Naive B cell (primary cell): Measurements from ENCODE around the gene LPP. TPM values are rescaled to one million over a fixed set of nuclear protein-coding genes. Genes with fewer than 3 reads are reported as not detected.
A peak's percentile ranks its signal among the peaks of the same experiment; 100 is the strongest.

Experiments used
- ATAC-seq, 2 donors: fragments of 150-1000 bp; cut with Tn5 transposase; 2 replicates each; pipeline ENCODE4 v1.10.0; 2021; ENCODE audit warnings: low read depth in 2 of 2, mild to moderate bottlenecking in 2 of 2, moderate library complexity in 2 of 2
- DNase-seq: peaks from one replicate; pipeline ENCODE4 v3.0.0; 2022
- H3K27ac Mint-ChIP-seq, 6 donors: one replicate each; pipeline ENCODE4 v1.8.0; 2020 to 2022; ENCODE audit warnings: mild to moderate bottlenecking in 6 of 6, mixed read lengths in 6 of 6, moderate library complexity in 5 of 6, inconsistent platforms in 2 of 6
- H3K27me3 Mint-ChIP-seq, 3 donors: one replicate each; pipeline ENCODE4 v1.8.0; 2021 to 2022; ENCODE audit warnings: mixed read lengths in 3 of 3, mild to moderate bottlenecking in 1 of 3
- H3K36me3 Mint-ChIP-seq, 2 donors: one replicate each; pipeline ENCODE4 v1.8.0; 2020 to 2022; ENCODE audit warnings: mixed read lengths in 2 of 2, inconsistent platforms in 1 of 2, mild to moderate bottlenecking in 1 of 2
- H3K4me1 Mint-ChIP-seq, 3 donors: one replicate each; pipeline ENCODE4 v1.8.0; 2020 to 2022; ENCODE audit warnings: mixed read lengths in 3 of 3, inconsistent platforms in 1 of 3, mild to moderate bottlenecking in 1 of 3, moderate library complexity in 1 of 3
- H3K4me3 Mint-ChIP-seq, 8 donors: one replicate each; pipeline ENCODE4 v1.8.0; 2020 to 2022; ENCODE audit warnings: mild to moderate bottlenecking in 8 of 8, mixed read lengths in 8 of 8, moderate library complexity in 8 of 8, inconsistent platforms in 2 of 8
- H3K9me3 Mint-ChIP-seq, 7 donors: one replicate each; pipeline ENCODE4 v1.8.0; 2020 to 2022; ENCODE audit warnings: mixed read lengths in 7 of 7, mild to moderate bottlenecking in 5 of 7, inconsistent platforms in 2 of 7, moderate library complexity in 1 of 7
- polyA plus RNA-seq, 6 donors: library from polyadenylated mRNA; unstranded; fragments of 300-500 nt; fragmentation: Illumina TruSeq; gene quantifications; one replicate each; pipeline ENCODE4 v1.2.3, GENCODE V29; 2021; ENCODE audit warnings: low read depth in 6 of 6

Gene LPP
- polyA plus RNA-seq, 6 donors from 2014 or later: 9.6 to 58.6 (median 25.4) TPM

- no peak overlapping the region for H3K4me3 Mint-ChIP-seq
- peaks cover 30 to 60% (median 58%) of the 10 kb centered on the region in 3 donors for H3K4me1 Mint-ChIP-seq
- H3K27me3 Mint-ChIP-seq: no peaks in the 10 kb centered on the region
- peaks cover 16 to 19% of the 10 kb centered on the region in 2 donors for H3K36me3 Mint-ChIP-seq
- peak overlapping the region in 4 of 6 donors; percentile 10 to 32 (median 22) for H3K27ac Mint-ChIP-seq
- DNase-seq (no peak), ATAC-seq (peak; percentile 33 to 63)
- no peaks in the 10 kb centered on the region for H3K9me3 Mint-ChIP-seq
These were observed 43.5 kb downstream of the LPP start for GRCh38 chr3:188197388-188197847.

- peaks cover 11 to 14% of the 10 kb centered on the region in 2 donors for H3K36me3 Mint-ChIP-seq
- H3K27me3 Mint-ChIP-seq: no peaks in the 10 kb centered on the region
- ATAC-seq (no peak), DNase-seq (no peak)
- H3K9me3 Mint-ChIP-seq: no peaks in the 10 kb centered on the region
- peak overlapping the region in 1 of 6 donors; percentile 15 for H3K27ac Mint-ChIP-seq
- peaks cover 34 to 61% (median 60%) of the 10 kb centered on the region in 3 donors for H3K4me1 Mint-ChIP-seq
- H3K4me3 Mint-ChIP-seq: peak overlapping the region in 1 of 8 donors; percentile 52
These were observed 44.0 kb downstream of the LPP start for GRCh38 chr3:188198001-188198400.

GRCh38 chr3:188198760-188199327 is 44.9 kb downstream of the LPP start:
- no peak for ATAC-seq
- H3K9me3 Mint-ChIP-seq: no peaks in the 10 kb centered on the region

GRCh38 chr3:188199386-188199785 is 45.4 kb downstream of the LPP start:
- Mint-ChIP-seq H3K27ac (peak overlapping the region in 1 of 6 donors; percentile 36), H3K4me1 (peaks cover 37 to 63% (median 56%) of the 10 kb centered on the region in 3 donors), H3K36me3 (peaks cover 7 to 11% of the 10 kb centered on the region in 2 donors), H3K4me3 (no peak overlapping the region), H3K9me3 (no peaks in the 10 kb centered on the region), H3K27me3 (no peaks in the 10 kb centered on the region)
- ATAC-seq: no peak
- DNase-seq: no peak

More at GRCh38 chr3:188198760-188199327, 44.9 kb downstream of the LPP start:
- H3K4me3 Mint-ChIP-seq: no peak overlapping the region
- H3K36me3 Mint-ChIP-seq: peaks cover 9 to 11% of the 10 kb centered on the region in 2 donors
- peaks cover 35 to 61% (median 53%) of the 10 kb centered on the region in 3 donors for H3K4me1 Mint-ChIP-seq
- DNase-seq: no peak
- H3K27ac Mint-ChIP-seq: peak overlapping the region in 5 of 6 donors; percentile 16 to 84 (median 60)
- H3K27me3 Mint-ChIP-seq: no peaks in the 10 kb centered on the region

GRCh38 chr3:188200481-188200880 is 46.5 kb downstream of the LPP start:
- DNase-seq (no peak), ATAC-seq (no peak)
- Mint-ChIP-seq H3K9me3 (no peaks in the 10 kb centered on the region), H3K36me3 (peaks cover 7 to 11% of the 10 kb centered on the region in 2 donors), H3K27me3 (no peaks in the 10 kb centered on the region), H3K27ac (no peak overlapping the region), H3K4me3 (no peak overlapping the region), H3K4me1 (peaks cover 38 to 63% (median 51%) of the 10 kb centered on the region in 3 donors)

- H3K27ac Mint-ChIP-seq: peak overlapping the region in 4 of 6 donors; percentile 12 to 52 (median 44)
- peaks cover 11% of the 10 kb centered on the region in 2 donors for H3K36me3 Mint-ChIP-seq
- no peak for DNase-seq
- H3K27me3 Mint-ChIP-seq: no peaks in the 10 kb centered on the region
- H3K9me3 Mint-ChIP-seq: no peaks in the 10 kb centered on the region
- H3K4me1 Mint-ChIP-seq: peaks cover 24 to 59% (median 51%) of the 10 kb centered on the region in 3 donors
- no peak for ATAC-seq
- H3K4me3 Mint-ChIP-seq: peak overlapping the region in 1 of 8 donors; percentile 49
These were observed 48.6 kb downstream of the LPP start for GRCh38 chr3:188202358-188203138.

GRCh38 chr3:188204526-188204925 is 50.6 kb downstream of the LPP start:
- Mint-ChIP-seq H3K27ac (no peak overlapping the region), H3K9me3 (no peaks in the 10 kb centered on the region), H3K4me3 (no peak overlapping the region), H3K27me3 (no peaks in the 10 kb centered on the region), H3K4me1 (peaks cover 23 to 52% (median 49%) of the 10 kb centered on the region in 3 donors), H3K36me3 (peaks cover 0 to 13% of the 10 kb centered on the region in 2 donors)
- no peak for ATAC-seq
- DNase-seq: no peak

GRCh38 chr3:188205992-188206416 is 52.0 kb downstream of the LPP start:
- peaks cover 21 to 57% (median 56%) of the 10 kb centered on the region in 3 donors for H3K4me1 Mint-ChIP-seq
- no peaks in the 10 kb centered on the region for H3K9me3 Mint-ChIP-seq
- no peak for ATAC-seq
- no peak for DNase-seq
- H3K27ac Mint-ChIP-seq: peak overlapping the region in 3 of 6 donors; percentile 2 to 56 (median 33)
- H3K4me3 Mint-ChIP-seq: no peak overlapping the region
- peaks cover 0 to 22% of the 10 kb centered on the region in 2 donors for H3K36me3 Mint-ChIP-seq
- H3K27me3 Mint-ChIP-seq: no peaks in the 10 kb centered on the region

GRCh38 chr3:188206787-188207186 is 52.8 kb downstream of the LPP start:
- DNase-seq (no peak), ATAC-seq (no peak)
- Mint-ChIP-seq H3K4me1 (peaks cover 17 to 59% (median 57%) of the 10 kb centered on the region in 3 donors), H3K27ac (peak overlapping the region in 3 of 6 donors; percentile 2 to 56 (median 35)), H3K9me3 (no peaks in the 10 kb centered on the region), H3K27me3 (no peaks in the 10 kb centered on the region), H3K36me3 (peaks cover 0 to 22% of the 10 kb centered on the region in 2 donors), H3K4me3 (no peak overlapping the region)

- ATAC-seq (no peak), DNase-seq (no peak)
- H3K9me3 Mint-ChIP-seq: no peaks in the 10 kb centered on the region
- peaks cover 0 to 22% of the 10 kb centered on the region in 2 donors for H3K36me3 Mint-ChIP-seq
- H3K27me3 Mint-ChIP-seq: no peaks in the 10 kb centered on the region
- peak overlapping the region in 1 of 8 donors; percentile 6 for H3K4me3 Mint-ChIP-seq
- peaks cover 16 to 58% (median 53%) of the 10 kb centered on the region in 3 donors for H3K4me1 Mint-ChIP-seq
- H3K27ac Mint-ChIP-seq: peak overlapping the region in 3 of 6 donors; percentile 37 to 77 (median 46)
These were observed 54.1 kb downstream of the LPP start for GRCh38 chr3:188207941-188208515.

GRCh38 chr3:188208516-188208981 is 54.6 kb downstream of the LPP start:
- peaks cover 21 to 64% (median 58%) of the 10 kb centered on the region in 3 donors for H3K4me1 Mint-ChIP-seq
- H3K9me3 Mint-ChIP-seq: no peaks in the 10 kb centered on the region
- no peak for ATAC-seq

GRCh38 chr3:188209034-188209433 is 55.1 kb downstream of the LPP start:
- Mint-ChIP-seq H3K27ac (peak overlapping the region in 1 of 6 donors; percentile 17), H3K36me3 (peaks cover 0 to 22% of the 10 kb centered on the region in 2 donors), H3K9me3 (peaks cover 0 to 4% (median 0%) of the 10 kb centered on the region in 7 donors), H3K27me3 (no peaks in the 10 kb centered on the region), H3K4me1 (peaks cover 24 to 66% (median 60%) of the 10 kb centered on the region in 3 donors), H3K4me3 (no peak overlapping the region)
- DNase-seq (no peak), ATAC-seq (no peak)

More at GRCh38 chr3:188208516-188208981, 54.6 kb downstream of the LPP start:
- Mint-ChIP-seq H3K36me3 (peaks cover 0 to 22% of the 10 kb centered on the region in 2 donors), H3K27ac (no peak overlapping the region), H3K27me3 (no peaks in the 10 kb centered on the region), H3K4me3 (no peak overlapping the region)
- DNase-seq: no peak

GRCh38 chr3:188209740-188210139 is 55.8 kb downstream of the LPP start:
- H3K27ac Mint-ChIP-seq: peak overlapping the region in 1 of 6 donors; percentile 26
- H3K4me3 Mint-ChIP-seq: no peak overlapping the region
- peaks cover 0 to 22% of the 10 kb centered on the region in 2 donors for H3K36me3 Mint-ChIP-seq
- DNase-seq (no peak), ATAC-seq (no peak)
- peaks cover 0 to 4% (median 0%) of the 10 kb centered on the region in 7 donors for H3K9me3 Mint-ChIP-seq
- H3K4me1 Mint-ChIP-seq: peaks cover 23 to 65% (median 63%) of the 10 kb centered on the region in 3 donors
- no peaks in the 10 kb centered on the region for H3K27me3 Mint-ChIP-seq
